Spleen (tissue), 11 donors: Measurements from ENCODE around the gene TTC7B. TPM values are rescaled to one million over a fixed set of nuclear protein-coding genes. Genes with fewer than 3 reads are reported as not detected.
A peak's percentile ranks its signal among the peaks of the same experiment; 100 is the strongest.

ENCODE experiments used
- DNase-seq: peaks from one replicate; pipeline ENCODE4 v3.0.0-alpha.2; 2020
- H3K27ac ChIP-seq, 8 donors: fragments of 200-600 bp; sonication (generic) in 7 of 8; 1 replicate in 4 of 8; 2 replicates in 4 of 8; pipeline versions ENCODE4 v1.5.0 to v1.8.0; 2016 to 2021; ENCODE audit warnings: inconsistent platforms in 4 of 8, mild to moderate bottlenecking in 4 of 8, moderate library complexity in 1 of 8
- H3K27me3 ChIP-seq, 7 donors: fragments of 200-600 bp; sonication (generic) in 6 of 7; replicated peaks in 1 of 7; 1 replicate in 4 of 7; 2 replicates in 3 of 7; pipeline versions ENCODE4 v1.5.0 to v1.8.0; 2016 to 2021; ENCODE audit warnings: inconsistent platforms in 3 of 7, mild to moderate bottlenecking in 1 of 7
- H3K36me3 ChIP-seq, 6 donors: fragments of 200-600 bp; sonication (generic) in 5 of 6; 1 replicate in 4 of 6; 2 replicates in 2 of 6; pipeline versions ENCODE4 v1.5.0 to v1.8.0; 2016 to 2021; ENCODE audit warnings: inconsistent platforms in 2 of 6
- H3K4me1 ChIP-seq, 6 donors: fragments of 200-600 bp; sonication (generic) in 5 of 6; 1 replicate in 3 of 6; 2 replicates in 3 of 6; pipeline versions ENCODE4 v1.5.0 to v1.8.0; 2016 to 2021; ENCODE audit warnings: inconsistent platforms in 3 of 6
- H3K4me3 ChIP-seq, 8 donors: fragments of 200-600 bp; sonication (generic) in 7 of 8; 1 replicate in 4 of 8; 2 replicates in 4 of 8; pipeline versions ENCODE4 v1.5.0 to v1.8.0; 2016 to 2021; ENCODE audit warnings: inconsistent platforms in 4 of 8, mild to moderate bottlenecking in 4 of 8, moderate library complexity in 2 of 8
- H3K9me3 ChIP-seq, 8 donors: fragments of 200-600 bp; sonication (generic) in 7 of 8; 1 replicate in 4 of 8; 2 replicates in 4 of 8; pipeline versions ENCODE4 v1.5.0 to v1.8.0; 2016 to 2021; ENCODE audit warnings: inconsistent platforms in 4 of 8
- CTCF ChIP-seq, 11 experiments: fragments of 200-600 bp in 7 of 11; fragments of 450-650 bp in 4 of 11; sonication (generic) in 4 of 11; IDR thresholded peaks in 8 of 11; conservative IDR thresholded peaks in 3 of 11; 1 replicate in 7 of 11; 2 replicates in 4 of 11; pipeline versions ENCODE4 v1.4.0 to v1.8.0; 2016 to 2021; ENCODE audit warnings: antibody characterized with exemption in 11 of 11, inconsistent platforms in 4 of 11, mild to moderate bottlenecking in 1 of 11
- POLR2A ChIP-seq, 3 donors: fragments of 450-650 bp; IDR thresholded peaks; one replicate each; pipeline ENCODE4 v1.5.1; 2017; ENCODE audit warnings: antibody characterized with exemption in 3 of 3, mild to moderate bottlenecking in 1 of 3
- POLR2AphosphoS5 ChIP-seq, 3 donors: sonication (generic); formaldehyde crosslinking; IDR thresholded peaks; one replicate each; pipeline ENCODE4 v1.5.1; 2017; ENCODE audit warnings: antibody characterized with exemption in 3 of 3
- WGBS, 5 donors: extraction: QIAGEN DNeasy Blood & Tissue Kit in 3 of 5; methylation state at CpG; one replicate each; pipeline versions ENCODE4 v1.1.5 to v1.1.7; 2013 to 2018; 5-methylcytosine and 5-hydroxymethylcytosine counted together
- intact Hi-C: fragments of 100-400 bp; cut with DNase I; formaldehyde crosslinking; loops from one replicate; pipeline ENCODE4 v1.15.0; 2023; ENCODE audit warnings: low total_unique reads
- polyA plus RNA-seq, 3 donors: library from polyadenylated mRNA; stranded (reverse); fragments of 200-250 nt; gene quantifications; one replicate each; pipeline ENCODE4 v1.2.1, GENCODE V29; 2013
- total RNA-seq, 7 donors: library from RNA; depleted of rRNA in 3 of 7; stranded (reverse); fragments of >200 nt in 3 of 7; fragmentation: NEBNext Ultra II Directional in 4 of 7; extraction: Animal tissue kit (Norgen Biotek cat#: 25700) in 4 of 7; gene quantifications; one replicate each; pipeline versions ENCODE4 v1.1.0 to v1.2.1, GENCODE V29; 2016 to 2021
- donor health status: healthy with polysubstance abuse.
- donor health status: DM: no; HTN: no; CAD: no; lungs with moderate emphysema.
- donor health status: DM: no; HTN: no; CAD: no.
- donor health status: Bipolar disorder and iron deficiency.
- donor health status: healthy.
- donor health status: DM: no; HTN: no; CAD: no.
- donor health status: DM: yes; HTN: yes; CAD: no.

TTC7B gene
- total and polyA plus RNA-seq, 10 donors = 6.6 to 98.4 (median 62.6) TPM

GRCh38 chr14:90720832-90721231 is 95.4 kb downstream of the TTC7B start:
- TF ChIP-seq CTCF (IDR thresholded peaks at IDR 0.05 in 8 of 11, conservative IDR thresholded peaks at IDR 0.05 in 3 of 11) (no peak), POLR2AphosphoS5 (IDR thresholded peaks at IDR 0.05) (no peak), POLR2A (IDR thresholded peaks at IDR 0.05) (no peak)
- WGBS, 5 donors = 76 to 89% (median 80%) methylated on average over 5 of the region's 5 CpGs
- intact Hi-C loops = no loop called here

GRCh38 chr14:90720336-90720735 is 95.9 kb downstream of the TTC7B start:
- H3K4me3 ChIP-seq = no peak overlapping the region
- intact Hi-C loops = no loop called here
- peaks cover 0 to 13% (median 6%) of the 10 kb centered on the region in 6 donors for H3K4me1 ChIP-seq
- WGBS, 5 donors = 82 to 92% (median 85%) methylated on average over 7 of the region's 7 CpGs
- no peaks in the 10 kb centered on the region for H3K36me3 ChIP-seq
- no peak overlapping the region for H3K27ac ChIP-seq
- no peak for DNase-seq
- H3K9me3 ChIP-seq = no peaks in the 10 kb centered on the region
- H3K27me3 ChIP-seq = no peaks in the 10 kb centered on the region
- no peak for TF ChIP-seq POLR2A (IDR thresholded peaks at IDR 0.05)
- no peak for TF ChIP-seq CTCF (IDR thresholded peaks at IDR 0.05 in 8 of 11, conservative IDR thresholded peaks at IDR 0.05 in 3 of 11)
- TF ChIP-seq POLR2AphosphoS5 (IDR thresholded peaks at IDR 0.05) = no peak

More at GRCh38 chr14:90720832-90721231, 95.4 kb downstream of the TTC7B start:
- no peak for DNase-seq
- H3K36me3 ChIP-seq = no peaks in the 10 kb centered on the region
- no peak overlapping the region for H3K4me3 ChIP-seq
- H3K27me3 ChIP-seq = no peaks in the 10 kb centered on the region
- no peak overlapping the region for H3K27ac ChIP-seq
- H3K4me1 ChIP-seq = peaks cover 0 to 13% (median 8%) of the 10 kb centered on the region in 6 donors
- H3K9me3 ChIP-seq = no peaks in the 10 kb centered on the region

DNA sequence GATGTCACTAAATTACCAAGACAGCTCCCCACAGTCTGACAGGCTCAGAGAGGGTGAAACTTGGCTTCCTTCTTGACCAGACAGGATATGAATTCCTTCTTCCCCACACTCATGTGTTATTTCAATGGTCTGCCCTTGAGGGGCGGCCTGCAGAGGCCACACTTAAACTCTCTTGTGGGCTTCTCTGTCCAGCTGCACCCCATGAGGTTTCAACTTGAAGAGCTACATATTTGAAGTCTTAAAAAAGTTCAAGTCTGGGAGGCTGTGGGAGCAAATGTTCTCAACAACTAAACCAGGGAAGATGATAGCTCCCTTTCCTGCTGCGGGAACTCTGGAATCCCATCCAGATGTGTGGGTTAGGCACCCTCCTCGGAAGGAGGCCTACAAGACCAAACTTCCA is 98.3 kb downstream of the TTC7B start:
- H3K4me3 ChIP-seq = no peak overlapping the region
- 61 to 83% (median 73%) methylated on average over 3 of the region's 3 CpGs for WGBS, 5 donors
- peaks cover 0 to 13% (median 6%) of the 10 kb centered on the region in 6 donors for H3K4me1 ChIP-seq
- intact Hi-C loops = no loop called here
- no peak for DNase-seq
- peaks cover 0 to 12% (median 0%) of the 10 kb centered on the region in 6 donors for H3K36me3 ChIP-seq
- no peaks in the 10 kb centered on the region for H3K27me3 ChIP-seq
- peak overlapping the region in 2 of 8 donors; percentile 1 to 10 for H3K27ac ChIP-seq
- TF ChIP-seq POLR2A (IDR thresholded peaks at IDR 0.05) (no peak), CTCF (IDR thresholded peaks at IDR 0.05 in 8 of 11, conservative IDR thresholded peaks at IDR 0.05 in 3 of 11) (no peak), POLR2AphosphoS5 (IDR thresholded peaks at IDR 0.05) (no peak)
- H3K9me3 ChIP-seq = no peaks in the 10 kb centered on the region

- Histone ChIP-seq H3K27me3 (no peaks in the 10 kb centered on the region), H3K9me3 (no peaks in the 10 kb centered on the region), H3K27ac (no peak overlapping the region), H3K4me1 (peaks cover 0 to 6% (median 0%) of the 10 kb centered on the region in 6 donors), H3K36me3 (peaks cover 0 to 13% (median 0%) of the 10 kb centered on the region in 6 donors), H3K4me3 (no peak overlapping the region)
- WGBS, 5 donors = 92 to 97% (median 95%) methylated on average over 4 of the region's 4 CpGs
- intact Hi-C loops = no loop called here
- no peak for DNase-seq
- TF ChIP-seq CTCF (IDR thresholded peaks at IDR 0.05 in 8 of 11, conservative IDR thresholded peaks at IDR 0.05 in 3 of 11) (no peak), POLR2A (IDR thresholded peaks at IDR 0.05) (no peak), POLR2AphosphoS5 (IDR thresholded peaks at IDR 0.05) (no peak)
Observed at GRCh38 chr14:90715993-90716392, 100.2 kb downstream of the TTC7B start.
